T-cell (primary cell): ENCODE measurements around the gene A4GNT. TPM values are rescaled to one million over a fixed set of nuclear protein-coding genes. Genes with fewer than 3 reads are reported as not detected.
"Not testable (repeated sequence)": the region's sequence is repeated elsewhere in the genome, so short reads cannot be mapped to it uniquely, and the experiment has no call there.

Experiments used
- ATAC-seq, 4 experiments: fragments of 200-7000 bp in 3 of 4; fragments of 150-1000 bp in 1 of 4; cut with Tn5 transposase; replicated peaks in 1 of 4; 1 replicate in 3 of 4; 2 replicates in 1 of 4; pipeline ENCODE4 v1.10.0; 2021; ENCODE audit warnings: moderate library complexity in 3 of 4, mild to moderate bottlenecking in 2 of 4, moderate number of reproducible peaks in 1 of 4
- CTCF ChIA-PET, 2 donors: fragments of 300-600 bp; sonication (Branson Sonifier 250); formaldehyde crosslinking; loops; one replicate each; lab custom pipeline; 2022; ENCODE audit warnings: antibody characterized with exemption in 2 of 2; lab: Charles Lee
- POLR2A ChIA-PET, 2 donors: fragments of 300-600 bp; sonication (Branson Sonifier 250); formaldehyde crosslinking; loops; one replicate each; lab custom pipeline; 2022; ENCODE audit warnings: antibody characterized with exemption in 2 of 2; lab: Charles Lee
- DNase-seq, 35 experiments: peaks; one replicate each; pipeline versions ENCODE4 v3.0.0 to v3.0.0-alpha.2; 2013 to 2023
- H3K27ac ChIP-seq: one replicate; pipeline ENCODE4 v1.5.1; 2013; ENCODE audit warnings: low read length
- H3K27me3 ChIP-seq, 2 experiments: replicated peaks in 1 of 2; 1 replicate in 1 of 2; 2 replicates in 1 of 2; pipeline versions ENCODE4 v1.6.1 to v1.7.0; 2013; ENCODE audit warnings: low read length in 1 of 2, mixed read lengths in 1 of 2; ENCODE audit not compliant: control insufficient read depth in 2 of 2, insufficient read depth in 2 of 2; ENCODE audit errors: extremely low read depth in 1 of 2
- H3K36me3 ChIP-seq, 2 donors: 1 replicate in 1 of 2; 2 replicates in 1 of 2; pipeline versions ENCODE4 v1.6.1 to v1.7.0; 2013; ENCODE audit warnings: low read length in 1 of 2; ENCODE audit not compliant: control insufficient read depth in 2 of 2, insufficient read depth in 1 of 2; ENCODE audit errors: extremely low read depth in 1 of 2
- H3K4me1 ChIP-seq, 2 experiments: 1 replicate in 1 of 2; 2 replicates in 1 of 2; pipeline versions ENCODE4 v1.6.1 to v1.7.0; 2013; ENCODE audit warnings: low read length in 2 of 2, mixed read lengths in 1 of 2; ENCODE audit not compliant: insufficient read depth in 2 of 2, control insufficient read depth in 1 of 2; ENCODE audit errors: extremely low read depth in 1 of 2
- H3K4me3 ChIP-seq, 2 donors: 1 replicate in 1 of 2; 2 replicates in 1 of 2; pipeline versions ENCODE4 v1.5.1 to v1.7.0; 2013; ENCODE audit warnings: mild to moderate bottlenecking in 2 of 2, low read length in 1 of 2, moderate library complexity in 1 of 2; ENCODE audit not compliant: control insufficient read depth in 1 of 2; ENCODE audit errors: extremely low read depth in 1 of 2
- H3K9me3 ChIP-seq: 2 replicates; pipeline ENCODE4 v1.7.0; 2013
- H3K27ac Mint-ChIP-seq, 2 donors: one replicate each; pipeline ENCODE4 v1.8.0; 2020 to 2021; ENCODE audit warnings: mild to moderate bottlenecking in 2 of 2, mixed read lengths in 2 of 2
- H3K27me3 Mint-ChIP-seq, 2 donors: one replicate each; pipeline ENCODE4 v1.8.0; 2021 to 2022; ENCODE audit warnings: mixed read lengths in 2 of 2
- H3K36me3 Mint-ChIP-seq: one replicate; pipeline ENCODE4 v1.8.0; 2021; ENCODE audit warnings: mixed read lengths
- H3K4me1 Mint-ChIP-seq, 3 donors: one replicate each; pipeline ENCODE4 v1.8.0; 2020 to 2022; ENCODE audit warnings: mixed read lengths in 3 of 3, mild to moderate bottlenecking in 1 of 3
- H3K4me3 Mint-ChIP-seq, 3 donors: one replicate each; pipeline ENCODE4 v1.8.0; 2020 to 2022; ENCODE audit warnings: mild to moderate bottlenecking in 3 of 3, mixed read lengths in 3 of 3, moderate library complexity in 3 of 3
- H3K9me3 Mint-ChIP-seq, 3 donors: one replicate each; pipeline ENCODE4 v1.8.0; 2020 to 2022; ENCODE audit warnings: mixed read lengths in 3 of 3
- whole genome bisulfite sequencing: methylation state at CpG from one replicate; pipeline ENCODE4 v1.1.5; 2013; ENCODE audit warnings: missing lambda C conversion rate; ENCODE audit not compliant: insufficient coverage; 5-methylcytosine and 5-hydroxymethylcytosine counted together
- total RNA-seq, 35 experiments: library from RNA in 6 of 35; stranded (reverse) in 6 of 35; fragments of 120-200 nt in 1 of 35; gene quantifications; one replicate each; pipeline versions ENCODE4 v1.2.1 to v1.2.4 and lab custom pipeline; 2013 to 2026

Gene A4GNT
- total RNA-seq, 5 donors from 2014 or later (not counting 1 experiment from before 2014, with no cell fraction given) = not detected

GRCh38 chr3:138114431-138114918 is 17.7 kb downstream of the A4GNT start:
- H3K9me3 Mint-ChIP-seq = no peaks in the 10 kb centered on the region
- H3K27me3 ChIP-seq = peaks cover 0 to 33% of the 10 kb centered on the region in 2 experiments
- no peaks in the 10 kb centered on the region for H3K9me3 ChIP-seq
- ChIA-PET CTCF (no interaction called here), POLR2A (no interaction called here)
- H3K4me3 Mint-ChIP-seq = peak overlapping the region; percentile 56 to 73 (median 71)
- H3K36me3 ChIP-seq = no peaks in the 10 kb centered on the region
- H3K27ac Mint-ChIP-seq = no peak overlapping the region
- peaks cover 6 to 12% (median 9%) of the 10 kb centered on the region in 3 donors for H3K4me1 Mint-ChIP-seq
- WGBS = 56% methylated on average over 6 of the region's 9 CpGs
- peak overlapping the region in 1 of 2 donors; percentile 49 for H3K4me3 ChIP-seq
- H3K4me1 ChIP-seq = peaks cover 0 to 14% of the 10 kb centered on the region in 2 experiments
- ATAC-seq (no peak), DNase-seq (no peak)
- H3K36me3 Mint-ChIP-seq = no peaks in the 10 kb centered on the region
- H3K27ac ChIP-seq = no peak overlapping the region
- H3K27me3 Mint-ChIP-seq = peaks cover 48 to 51% of the 10 kb centered on the region in 2 donors

GRCh38 chr3:138113326-138113725 is 18.9 kb downstream of the A4GNT start:
- DNase-seq = no peak
- WGBS = 75% methylated on average over 1 of the region's 1 CpG
- Histone ChIP-seq H3K4me3 (no peak overlapping the region), H3K4me1 (peaks cover 0 to 14% of the 10 kb centered on the region in 2 experiments), H3K9me3 (no peaks in the 10 kb centered on the region), H3K27me3 (peaks cover 0 to 25% of the 10 kb centered on the region in 2 experiments), H3K36me3 (no peaks in the 10 kb centered on the region), H3K27ac (no peak overlapping the region)
- ATAC-seq = no peak
- Mint-ChIP-seq H3K27ac (no peak overlapping the region), H3K4me3 (no peak overlapping the region), H3K4me1 (peaks cover 6 to 12% (median 9%) of the 10 kb centered on the region in 3 donors), H3K27me3 (peaks cover 45 to 49% of the 10 kb centered on the region in 2 donors), H3K36me3 (no peaks in the 10 kb centered on the region), H3K9me3 (no peaks in the 10 kb centered on the region)
- POLR2A ChIA-PET = no interaction called here
- CTCF ChIA-PET = no interaction called here

- no peak overlapping the region for H3K4me3 ChIP-seq
- Mint-ChIP-seq H3K27ac (no peak overlapping the region), H3K4me3 (no peak overlapping the region), H3K36me3 (no peaks in the 10 kb centered on the region), H3K27me3 (peaks cover 44 to 49% of the 10 kb centered on the region in 2 donors), H3K9me3 (no peaks in the 10 kb centered on the region), H3K4me1 (peaks cover 6 to 12% (median 9%) of the 10 kb centered on the region in 3 donors)
- no peaks in the 10 kb centered on the region for H3K9me3 ChIP-seq
- ChIA-PET CTCF (no interaction called here), POLR2A (no interaction called here)
- ATAC-seq = no peak
- H3K4me1 ChIP-seq = peaks cover 0 to 14% of the 10 kb centered on the region in 2 experiments
- WGBS = 94% methylated on average over 7 of the region's 8 CpGs
- no peak overlapping the region for H3K27ac ChIP-seq
- H3K27me3 ChIP-seq = peaks cover 0 to 25% of the 10 kb centered on the region in 2 experiments
- no peaks in the 10 kb centered on the region for H3K36me3 ChIP-seq
- DNase-seq = no peak
These were observed 19.8 kb downstream of the A4GNT start for GRCh38 chr3:138112362-138112761.

- H3K9me3 Mint-ChIP-seq = no peaks in the 10 kb centered on the region
These were observed 26.6 kb downstream of the A4GNT start for GRCh38 chr3:138105598-138105997.

GRCh38 chr3:138103466-138103865 is 28.7 kb downstream of the A4GNT start:
- H3K4me1 Mint-ChIP-seq = no peaks in the 10 kb centered on the region
- ChIA-PET CTCF (no interaction called here), POLR2A (no interaction called here)
- peaks cover 0 to 8% of the 10 kb centered on the region in 2 experiments for H3K27me3 ChIP-seq
- DNase-seq (no peak), ATAC-seq (no peak)
- H3K27ac ChIP-seq = no peak overlapping the region
- peaks cover 5 to 12% of the 10 kb centered on the region in 2 donors for H3K27me3 Mint-ChIP-seq
- WGBS = 96% methylated on average over 19 of the region's 19 CpGs
- H3K36me3 Mint-ChIP-seq = no peaks in the 10 kb centered on the region
- H3K36me3 ChIP-seq = no peaks in the 10 kb centered on the region
- no peaks in the 10 kb centered on the region for H3K9me3 ChIP-seq
- no peaks in the 10 kb centered on the region for H3K4me1 ChIP-seq
- no peak overlapping the region for H3K27ac Mint-ChIP-seq
- H3K4me3 ChIP-seq = no peak overlapping the region
- no peaks in the 10 kb centered on the region for H3K9me3 Mint-ChIP-seq
- H3K4me3 Mint-ChIP-seq = no peak overlapping the region

More at GRCh38 chr3:138105598-138105997, 26.6 kb downstream of the A4GNT start:
- ChIA-PET POLR2A (no interaction called here), CTCF (no interaction called here)
- no peaks in the 10 kb centered on the region for H3K36me3 ChIP-seq
- no peak overlapping the region for H3K4me3 ChIP-seq
- no peaks in the 10 kb centered on the region for H3K9me3 ChIP-seq
- no peak overlapping the region for H3K4me3 Mint-ChIP-seq
- no peak overlapping the region for H3K27ac ChIP-seq
- ATAC-seq (no peak), DNase-seq (no peak)
- H3K4me1 Mint-ChIP-seq = no peaks in the 10 kb centered on the region
- H3K36me3 Mint-ChIP-seq = no peaks in the 10 kb centered on the region
- H3K27me3 ChIP-seq = peaks cover 0 to 8% of the 10 kb centered on the region in 2 experiments
- H3K4me1 ChIP-seq = no peaks in the 10 kb centered on the region
- WGBS = no CpG with 5 or more reads among the region's 1 CpG
- H3K27ac Mint-ChIP-seq = no peak overlapping the region
- peaks cover 7 to 24% of the 10 kb centered on the region in 2 donors for H3K27me3 Mint-ChIP-seq

- DNase-seq, H3K27me3 Mint-ChIP-seq, H3K4me1 ChIP-seq, H3K9me3 Mint-ChIP-seq, H3K27ac ChIP-seq, ATAC-seq, H3K36me3 ChIP-seq, H3K4me3 ChIP-seq, H3K27ac Mint-ChIP-seq, H3K4me3 Mint-ChIP-seq, H3K4me1 Mint-ChIP-seq, H3K9me3 ChIP-seq, H3K36me3 Mint-ChIP-seq: not testable (repeated sequence)
- POLR2A ChIA-PET = interaction anchor here in 1 of 2 donors (0.5 to 0.6 kb wide), 2 partner anchors 35 to 827 kb away, joined by 3 read pairs; no protein-coding TSS in a partner anchor
- H3K27me3 ChIP-seq = peaks cover 0 to 13% of the 10 kb centered on the region in 2 experiments
- 87% methylated on average over 16 of the region's 22 CpGs for WGBS
- CTCF ChIA-PET = interaction anchor here in 1 of 2 donors (0.6 to 1.1 kb wide), 2 partner anchors 8 to 369 kb away, joined by 3 read pairs; no protein-coding TSS in a partner anchor
These were observed 30.7 kb downstream of the A4GNT start for GRCh38 chr3:138101351-138101940.
